ENCODE measurements around the gene RAB35.

GRCh38 chr12:120054293-120054692 is 62.3 kb downstream of the RAB35 start:
- TF ChIP-seq CTCF (conservative IDR thresholded peaks at IDR 0.05), result no peak
- TF ChIP-seq ZFX (IDR thresholded peaks at IDR 0.05), result no peak

All from C4-2B (cell line).